ENCODE measurements around the gene MTRFR.

MTRFR gene

DNA sequence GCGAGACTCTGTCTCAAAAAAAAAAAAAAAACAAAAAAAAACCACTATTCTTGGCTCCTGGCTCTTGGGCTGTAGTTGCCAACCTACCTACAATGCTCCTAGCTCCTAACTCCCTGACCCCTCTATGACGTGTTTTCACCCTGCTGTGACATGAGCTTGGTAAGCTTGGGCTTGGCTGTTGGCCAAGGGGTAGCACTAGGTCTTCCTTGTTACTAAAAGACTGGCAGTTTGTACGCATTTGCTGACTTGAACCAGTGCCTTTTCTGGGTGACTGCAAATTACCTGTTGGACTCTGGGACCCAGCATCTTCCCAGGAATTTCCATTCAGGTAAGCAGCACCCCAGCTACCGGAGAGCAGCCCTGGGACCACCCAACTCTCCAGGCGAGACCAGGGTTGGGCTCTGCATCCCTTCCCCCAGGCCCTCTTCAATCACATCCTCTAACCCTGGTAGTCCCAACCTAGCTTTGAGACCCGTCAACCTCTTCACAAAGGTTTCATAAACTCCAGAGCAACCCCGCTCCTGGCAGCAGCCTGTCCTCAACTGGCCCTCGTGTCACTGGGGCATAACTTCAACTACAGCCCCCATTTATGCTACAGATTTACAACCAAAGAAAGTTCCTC is 30.1 kb downstream of the MTRFR start:
- TF ChIP-seq ZFX (IDR thresholded peaks at IDR 0.05) = no peak
- TF ChIP-seq, protein P1, sequence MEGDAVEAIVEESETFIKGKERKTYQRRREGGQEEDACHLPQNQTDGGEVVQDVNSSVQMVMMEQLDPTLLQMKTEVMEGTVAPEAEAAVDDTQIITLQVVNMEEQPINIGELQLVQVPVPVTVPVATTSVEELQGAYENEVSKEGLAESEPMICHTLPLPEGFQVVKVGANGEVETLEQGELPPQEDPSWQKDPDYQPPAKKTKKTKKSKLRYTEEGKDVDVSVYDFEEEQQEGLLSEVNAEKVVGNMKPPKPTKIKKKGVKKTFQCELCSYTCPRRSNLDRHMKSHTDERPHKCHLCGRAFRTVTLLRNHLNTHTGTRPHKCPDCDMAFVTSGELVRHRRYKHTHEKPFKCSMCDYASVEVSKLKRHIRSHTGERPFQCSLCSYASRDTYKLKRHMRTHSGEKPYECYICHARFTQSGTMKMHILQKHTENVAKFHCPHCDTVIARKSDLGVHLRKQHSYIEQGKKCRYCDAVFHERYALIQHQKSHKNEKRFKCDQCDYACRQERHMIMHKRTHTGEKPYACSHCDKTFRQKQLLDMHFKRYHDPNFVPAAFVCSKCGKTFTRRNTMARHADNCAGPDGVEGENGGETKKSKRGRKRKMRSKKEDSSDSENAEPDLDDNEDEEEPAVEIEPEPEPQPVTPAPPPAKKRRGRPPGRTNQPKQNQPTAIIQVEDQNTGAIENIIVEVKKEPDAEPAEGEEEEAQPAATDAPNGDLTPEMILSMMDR (conservative IDR thresholded peaks at IDR 0.05) = no peak
- no peak overlapping the region for H3K27ac ChIP-seq

GRCh38 chr12:123264642-123265041 is 31.4 kb downstream of the MTRFR start:
- no peak for TF ChIP-seq ZFX (IDR thresholded peaks at IDR 0.05)
- TF ChIP-seq, protein P1 (conservative IDR thresholded peaks at IDR 0.05) = no peak
- no peak overlapping the region for H3K27ac ChIP-seq

DNA sequence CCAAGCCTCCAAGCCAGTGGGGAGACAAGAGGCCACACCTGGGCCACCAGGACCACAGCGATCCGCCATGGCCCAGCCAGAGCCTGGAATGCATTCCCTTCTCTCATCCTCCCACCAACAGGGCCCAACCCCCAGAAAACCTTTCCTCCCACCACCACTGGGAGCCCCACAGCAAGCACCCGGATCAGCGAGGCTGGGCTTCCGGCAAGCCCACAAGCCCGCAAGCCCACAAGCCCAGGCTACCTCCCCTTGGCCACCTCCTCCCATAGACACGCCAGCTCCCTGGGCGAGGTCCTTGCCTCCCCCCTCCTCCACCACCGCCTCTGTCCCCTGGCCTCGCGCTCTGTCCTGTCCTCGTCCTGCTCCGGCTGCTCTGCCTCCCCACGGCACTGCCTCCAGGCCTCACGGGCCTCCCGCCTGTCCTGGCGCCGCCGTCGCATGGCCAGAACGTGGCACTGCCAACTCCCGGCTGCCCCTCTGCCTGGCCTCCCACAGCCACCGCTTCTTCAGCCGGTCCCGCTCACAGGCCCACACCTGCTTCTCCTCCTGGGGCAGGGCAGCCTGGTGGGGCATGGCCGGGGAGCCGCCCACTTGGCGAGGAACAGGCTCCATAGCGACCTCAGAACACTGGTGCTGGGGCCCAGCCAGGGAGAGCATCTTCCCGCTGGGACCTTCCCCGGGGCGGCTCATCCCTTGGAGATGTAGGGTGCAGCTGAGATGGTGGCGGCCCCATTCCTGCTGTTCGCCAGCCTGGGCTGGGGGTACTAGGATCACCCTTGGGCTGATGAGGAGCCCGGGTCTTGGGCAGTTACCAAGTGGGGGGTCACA is 32.8 kb downstream of the MTRFR start:
- H3K27ac ChIP-seq = no peak overlapping the region
- TF ChIP-seq, protein P1 (conservative IDR thresholded peaks at IDR 0.05) = no peak
- TF ChIP-seq ZFX (IDR thresholded peaks at IDR 0.05) = no peak

DNA sequence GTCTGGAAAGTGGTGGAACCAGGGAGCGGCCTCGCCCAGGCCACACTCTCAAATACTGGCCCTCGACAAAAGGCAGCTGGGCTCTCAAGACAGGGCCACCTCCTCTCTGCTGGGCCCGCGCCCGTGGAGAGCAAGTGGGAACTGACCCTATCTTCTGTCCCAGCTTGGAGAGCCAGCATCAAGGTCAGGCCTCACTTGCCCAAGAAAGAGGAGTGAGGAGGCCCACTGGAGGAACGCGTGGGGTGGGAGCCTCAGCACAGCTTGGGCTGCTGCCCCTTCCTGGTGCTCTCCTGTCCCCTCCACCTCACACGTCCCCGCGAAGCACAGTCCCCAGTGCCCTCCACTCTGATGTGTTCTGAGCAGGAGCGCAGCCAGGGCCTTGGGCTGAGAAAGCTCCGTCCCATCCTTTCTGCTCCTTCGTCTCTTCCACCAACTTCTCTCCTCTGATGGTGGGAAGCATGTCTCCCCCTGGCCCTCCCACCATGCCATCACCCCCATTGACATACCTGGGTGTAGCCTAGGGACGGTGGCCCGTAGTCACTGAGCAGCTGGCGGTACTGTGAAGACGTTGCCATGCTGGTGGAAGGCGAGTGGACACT is 33.5 kb downstream of the MTRFR start:
- no peak for TF ChIP-seq ZFX (IDR thresholded peaks at IDR 0.05)
- TF ChIP-seq, protein P1 (conservative IDR thresholded peaks at IDR 0.05) = no peak
- H3K27ac ChIP-seq = no peak overlapping the region

GRCh38 chr12:123267335-123267920 is 34.2 kb downstream of the MTRFR start:
- H3K27ac ChIP-seq = no peak overlapping the region

DNA sequence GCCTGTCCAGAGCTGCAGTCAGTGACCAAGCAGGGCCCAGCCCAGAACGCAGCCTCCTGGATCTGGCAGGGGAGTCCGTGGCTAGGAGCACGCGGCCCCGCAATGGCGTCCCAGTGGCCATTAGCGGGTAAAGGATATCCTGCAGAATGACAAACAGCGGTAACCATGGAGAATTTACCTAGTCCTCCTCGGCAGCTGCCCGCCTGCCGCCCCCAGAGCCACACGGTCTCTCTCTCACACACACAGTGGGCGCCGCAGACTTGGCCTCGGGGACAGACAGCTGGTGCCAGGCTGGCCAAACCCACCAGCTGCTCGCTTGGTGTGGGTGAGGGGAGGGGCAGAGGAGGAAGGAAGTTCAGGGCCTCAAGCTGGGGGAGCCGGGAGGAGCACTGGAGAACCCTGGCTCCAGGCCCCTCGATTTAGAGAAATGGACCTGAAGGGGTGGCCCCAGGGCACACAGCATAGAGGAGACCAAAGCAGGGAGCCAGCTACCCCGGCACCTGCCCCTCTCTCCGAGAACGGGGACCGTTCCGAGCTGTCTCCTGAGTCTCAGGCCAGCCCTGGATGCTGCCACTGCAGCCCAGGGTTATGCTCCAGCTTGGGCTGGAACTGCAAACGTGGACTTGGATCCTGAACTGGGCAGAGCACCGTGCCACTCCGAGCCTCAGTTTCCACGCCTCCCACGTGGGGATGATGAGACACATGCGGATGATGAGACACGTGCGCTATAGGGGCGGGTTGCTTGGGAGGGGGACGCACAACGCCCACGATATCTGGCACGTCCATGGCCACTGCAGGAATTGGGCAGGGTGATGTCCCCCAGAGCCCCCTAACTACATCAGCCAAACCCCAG is 35.0 kb downstream of the MTRFR start:
- no peak overlapping the region for H3K27ac ChIP-seq
- TF ChIP-seq ZFX (IDR thresholded peaks at IDR 0.05) = no peak
- TF ChIP-seq, protein P1 (conservative IDR thresholded peaks at IDR 0.05) = no peak

More at GRCh38 chr12:123267335-123267920, 34.2 kb downstream of the MTRFR start:
- TF ChIP-seq, protein P1 (conservative IDR thresholded peaks at IDR 0.05) = no peak
